OCI-LY7 (cell line): ENCODE data around the gene TRAF3. TPM values are rescaled to one million over a fixed set of nuclear protein-coding genes. Genes with fewer than 3 reads are reported as not detected.

Experiments used
- BruUV-seq: library from RNA; stranded (reverse); fragments of 400-500 nt; replicated peaks from 2 replicates; lab custom pipeline; 2021; lab: Mats Ljungman, UMichigan
- CTCF ChIA-PET: fragments of 300-600 bp; sonication (Branson Sonifier 250); formaldehyde crosslinking; loops from one replicate; lab custom pipeline; 2022; ENCODE audit warnings: antibody characterized with exemption; ENCODE audit not compliant: unreplicated experiment; lab: Charles Lee
- POLR2A ChIA-PET: fragments of 300-600 bp; sonication (Branson Sonifier 250); formaldehyde crosslinking; loops from one replicate; lab custom pipeline; 2022; ENCODE audit warnings: antibody characterized with exemption; lab: Charles Lee
- DNase-seq: peaks from one replicate; pipeline ENCODE4 v3.0.0-alpha.2; 2015; ENCODE audit warnings: low spot score
- H2AFZ ChIP-seq: fragments of 200-600 bp; sonication (generic), shearing (Covaris generic); 2 replicates; pipeline ENCODE4 v1.6.1; 2014; ENCODE audit warnings: mild to moderate bottlenecking, antibody characterized with exemption, low read length, moderate library complexity
- H3K27ac ChIP-seq: fragments of 200-600 bp; sonication (generic); 2 replicates; pipeline ENCODE4 v1.5.1; 2014; ENCODE audit warnings: mixed run types, low read depth, mild to moderate bottlenecking, moderate library complexity, low read length, inconsistent platforms; ENCODE audit not compliant: poor library complexity, severe bottlenecking
- H3K36me3 ChIP-seq: fragments of 200-600 bp; sonication (generic); 2 replicates; pipeline ENCODE4 v1.6.1; 2014; ENCODE audit warnings: mild to moderate bottlenecking, antibody characterized with exemption, low read length, moderate library complexity, mixed read lengths; ENCODE audit not compliant: insufficient read depth
- H3K4me1 ChIP-seq: fragments of 200-600 bp; sonication (generic); 2 replicates; pipeline ENCODE4 v1.5.1; 2014; ENCODE audit warnings: mild to moderate bottlenecking, low read length; ENCODE audit not compliant: insufficient read depth, poor library complexity, severe bottlenecking
- H3K4me2 ChIP-seq: fragments of 200-600 bp; sonication (generic); 2 replicates; pipeline ENCODE4 v1.6.1; 2014; ENCODE audit warnings: mild to moderate bottlenecking, low read length
- H3K4me3 ChIP-seq: fragments of 200-600 bp; sonication (generic); 2 replicates; pipeline ENCODE4 v1.5.1; 2014; ENCODE audit warnings: mild to moderate bottlenecking, low read depth, low read length; ENCODE audit not compliant: poor library complexity, severe bottlenecking
- H3K79me2 ChIP-seq: fragments of 200-600 bp; sonication (generic); 2 replicates; pipeline ENCODE4 v1.6.1; 2016; ENCODE audit warnings: low read depth, mild to moderate bottlenecking, low read length, moderate library complexity, mixed read lengths; ENCODE audit not compliant: insufficient read depth
- H3K9me2 ChIP-seq: fragments of 200-600 bp; sonication (generic); 2 replicates; pipeline ENCODE4 v1.6.1; 2016; ENCODE audit warnings: mild to moderate bottlenecking, low read length, mixed read lengths; ENCODE audit not compliant: insufficient read depth
- H3K9me3 ChIP-seq: fragments of 200-600 bp; sonication (generic); 2 replicates; pipeline ENCODE4 v1.6.1; 2014; ENCODE audit warnings: mild to moderate bottlenecking, mixed run types, low read length, mixed read lengths
- H4K20me1 ChIP-seq: fragments of 200-600 bp; sonication (generic); 2 replicates; pipeline ENCODE4 v1.6.1; 2014; ENCODE audit warnings: mild to moderate bottlenecking, antibody characterized with exemption, low read length, moderate library complexity, mixed read lengths; ENCODE audit not compliant: insufficient read depth
- CTCF ChIP-seq: fragments of 200-600 bp; sonication (generic); conservative IDR thresholded peaks from 2 replicates; pipeline ENCODE4 v1.5.1; 2014; ENCODE audit warnings: mild to moderate bottlenecking, antibody characterized with exemption, low read length, moderate library complexity, mixed read lengths
- EZH2phosphoT487 ChIP-seq: fragments of 200-600 bp; sonication (generic); IDR thresholded peaks from 2 replicates; pipeline ENCODE4 v1.6.1; 2018; ENCODE audit warnings: low read depth, borderline replicate concordance, mild to moderate bottlenecking, mixed run types, antibody characterized with exemption, low read length, moderate library complexity, mixed read lengths
- intact Hi-C: fragments of 100-400 bp; cut with micrococcal nuclease; formaldehyde crosslinking; loops from one replicate; pipeline ENCODE4 v1.10.0; 2022; ENCODE audit not compliant: unreplicated experiment
- total RNA-seq, 2 experiments: library from RNA; depleted of rRNA in 1 of 2; stranded (reverse); fragments of >200 nt in 1 of 2; shearing (Covaris generic) in 1 of 2; gene quantifications; 2 replicates each; pipeline ENCODE4 v1.2.3, GENCODE V29; 2014 to 2022

Gene TRAF3
- total RNA-seq, 2 experiments from 2014 or later = 0.82 to 2.9 TPM

- Histone ChIP-seq H3K4me2 (no peak overlapping the region), H4K20me1 (no peaks in the 10 kb centered on the region), H3K36me3 (no peaks in the 10 kb centered on the region), H3K9me3 (no peaks in the 10 kb centered on the region), H3K27ac (no peak overlapping the region), H2AFZ (no peak overlapping the region), H3K4me1 (no peaks in the 10 kb centered on the region), H3K9me2 (no peaks in the 10 kb centered on the region), H3K4me3 (no peak overlapping the region), H3K79me2 (no peaks in the 10 kb centered on the region)
- BruUV-seq = no TSS peak
- ChIA-PET CTCF (no interaction called here), POLR2A (no interaction called here)
- no peak for DNase-seq
- intact Hi-C loops = no loop called here
- TF ChIP-seq CTCF (no peak), EZH2phosphoT487 (no peak)
Observed at GRCh38 chr14:102752239-102752847, 24.9 kb upstream of the TRAF3 start.

GRCh38 chr14:102754370-102755262 lies 22.6 kb upstream of the TRAF3 start:
- Histone ChIP-seq H3K4me2 (no peak overlapping the region), H3K27ac (no peak overlapping the region), H3K36me3 (no peaks in the 10 kb centered on the region), H3K4me3 (no peak overlapping the region), H4K20me1 (no peaks in the 10 kb centered on the region), H3K9me3 (no peaks in the 10 kb centered on the region), H2AFZ (no peak overlapping the region), H3K4me1 (no peaks in the 10 kb centered on the region), H3K79me2 (no peaks in the 10 kb centered on the region), H3K9me2 (no peaks in the 10 kb centered on the region)
- ChIA-PET CTCF (no interaction called here), POLR2A (no interaction called here)
- intact Hi-C loops = no loop called here
- TF ChIP-seq EZH2phosphoT487 (no peak), CTCF (no peak)
- no peak for DNase-seq
- no TSS peak for BruUV-seq

DNA sequence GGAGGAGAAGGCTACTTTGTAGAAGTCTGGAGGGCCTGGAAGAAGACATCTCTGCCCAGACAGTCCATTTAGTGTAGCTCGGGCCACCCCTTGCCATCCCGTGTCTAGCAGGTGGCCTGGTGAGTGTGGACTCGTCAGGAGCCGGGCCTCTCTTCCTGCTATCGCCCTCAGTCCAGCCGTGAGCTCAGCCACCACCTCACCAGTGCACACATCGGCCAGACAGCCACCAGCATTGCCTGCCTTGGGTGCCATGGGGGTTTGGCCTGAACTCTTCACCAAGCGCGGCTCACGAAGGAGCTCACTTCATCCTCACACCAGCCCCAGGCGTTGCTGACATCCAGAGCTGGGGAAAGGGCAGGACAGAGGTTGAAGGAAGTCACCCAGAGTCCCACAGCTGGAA lies 19.6 kb upstream of the TRAF3 start:
- no peak overlapping the region for H2AFZ ChIP-seq
- H3K4me2 ChIP-seq = no peak overlapping the region
- no peak for TF ChIP-seq EZH2phosphoT487
- no peak for TF ChIP-seq CTCF
- no peaks in the 10 kb centered on the region for H3K79me2 ChIP-seq
- H3K36me3 ChIP-seq = no peaks in the 10 kb centered on the region
- H3K9me2 ChIP-seq = no peaks in the 10 kb centered on the region
- intact Hi-C loops = no loop called here
- no peak for DNase-seq
- no TSS peak for BruUV-seq
- H3K4me1 ChIP-seq = no peaks in the 10 kb centered on the region
- POLR2A ChIA-PET = no interaction called here
- no peak overlapping the region for H3K27ac ChIP-seq
- no peaks in the 10 kb centered on the region for H3K9me3 ChIP-seq
- CTCF ChIA-PET = no interaction called here
- H3K4me3 ChIP-seq = no peak overlapping the region
- no peaks in the 10 kb centered on the region for H4K20me1 ChIP-seq
